HCT116 (cell line): ENCODE data around the gene NTRK3. TPM values are rescaled to one million over a fixed set of nuclear protein-coding genes. Genes with fewer than 3 reads are reported as not detected.

Source experiments
- ATAC-seq: fragments of 200-7000 bp; cut with Tn5 transposase; 2 replicates; pipeline ENCODE4 v1.9.1; 2020; ENCODE audit warnings: mild to moderate bottlenecking, moderate library complexity
- BruUV-seq: library from RNA; stranded (reverse); fragments of 400-500 nt; replicated peaks from 2 replicates; lab custom pipeline; 2021; lab: Mats Ljungman, UMichigan
- CTCF ChIA-PET: fragments of 300-600 bp; sonication (Branson Sonifier 250); formaldehyde crosslinking; loops from one replicate; lab custom pipeline; 2021; ENCODE audit warnings: antibody characterized with exemption; lab: Charles Lee
- POLR2A ChIA-PET: fragments of 300-600, 350-600 bp; sonication (Branson Sonifier 250); formaldehyde crosslinking; loops from one replicate; lab custom pipeline; 2021; ENCODE audit warnings: antibody characterized with exemption; lab: Charles Lee
- RAD21 ChIA-PET, 2 experiments: fragments of 300-600 bp; sonication (Branson Sonifier 250); formaldehyde crosslinking; loops; one replicate each; lab custom pipeline; 2023; ENCODE audit warnings: low total read pairs in 2 of 2; ENCODE audit not compliant: uncharacterized antibody in 2 of 2, unreplicated experiment in 2 of 2, low non-redundant PET in 1 of 2; lab: Charles Lee
- DNase-seq: peaks from one replicate; pipeline ENCODE4 v3.0.0-alpha.2; 2010; ENCODE audit warnings: low read depth, low spot score
- H2AFZ ChIP-seq: fragments of 200-600 bp; shearing (Covaris generic), sonication (generic); 2 replicates; pipeline ENCODE4 v1.6.1; 2017; ENCODE audit warnings: low read depth, mixed run types, mixed read lengths, antibody characterized with exemption, low read length; ENCODE audit not compliant: poor library complexity, severe bottlenecking
- H3K27ac ChIP-seq: 2 replicates; pipeline ENCODE4 v1.5.1; 2012; ENCODE audit warnings: low read depth, low read length
- H3K27me3 ChIP-seq: fragments of 200-600 bp; sonication (generic); 2 replicates; pipeline ENCODE4 v1.6.1; 2016; ENCODE audit warnings: mixed run types, low read length, mixed read lengths; ENCODE audit not compliant: insufficient read depth
- H3K36me3 ChIP-seq, 2 experiments: fragments of 200-500 bp in 1 of 2; fragments of 200-600 bp in 1 of 2; sonication (Bioruptor generic) in 1 of 2; sonication (generic) in 1 of 2; 2 replicates each; pipeline versions ENCODE4 v1.5.1 to v1.6.1; 2014 to 2016; ENCODE audit warnings: low read length in 2 of 2, inconsistent platforms in 1 of 2, mixed read lengths in 1 of 2, mixed run types in 1 of 2; ENCODE audit not compliant: insufficient read depth in 2 of 2, control insufficient read depth in 1 of 2
- H3K4me1 ChIP-seq, 2 experiments: fragments of 200-600 bp in 1 of 2; sonication (generic) in 1 of 2; 2 replicates each; pipeline versions ENCODE4 v1.5.1 to v1.6.1; 2012 to 2017; ENCODE audit warnings: low read length in 2 of 2, inconsistent platforms in 1 of 2, mild to moderate bottlenecking in 1 of 2, mixed read lengths in 1 of 2, mixed run types in 1 of 2, moderate library complexity in 1 of 2; ENCODE audit not compliant: insufficient read depth in 2 of 2, control insufficient read depth in 1 of 2
- H3K4me2 ChIP-seq: fragments of 200-600 bp; sonication (generic); 2 replicates; pipeline ENCODE4 v1.6.1; 2017; ENCODE audit warnings: mixed run types, low read length, mixed read lengths
- H3K4me3 ChIP-seq, 2 experiments: fragments of 200-600 bp in 1 of 2; sonication (generic) in 1 of 2; replicated peaks in 1 of 2; 2 replicates each; pipeline ENCODE4 v1.5.1; 2011 to 2016; ENCODE audit warnings: low read length in 2 of 2, control low read depth in 1 of 2, low read depth in 1 of 2, mild to moderate bottlenecking in 1 of 2, mixed read lengths in 1 of 2, mixed run types in 1 of 2
- H3K79me2 ChIP-seq: fragments of 200-600 bp; sonication (generic); 2 replicates; pipeline ENCODE4 v1.6.1; 2017; ENCODE audit warnings: mild to moderate bottlenecking, mixed run types, low read length, moderate library complexity, mixed read lengths; ENCODE audit not compliant: insufficient read depth
- H3K9ac ChIP-seq: fragments of 200-600 bp; sonication (generic); 2 replicates; pipeline ENCODE4 v1.6.1; 2016; ENCODE audit warnings: low read length, mixed read lengths
- H3K9me2 ChIP-seq: fragments of 200-600 bp; sonication (generic), shearing (Covaris generic); 2 replicates; pipeline ENCODE4 v1.6.1; 2017; ENCODE audit warnings: mixed run types, mild to moderate bottlenecking, moderate library complexity; ENCODE audit not compliant: insufficient read depth
- H3K9me3 ChIP-seq, 2 experiments: fragments of 200-500 bp in 1 of 2; fragments of 200-600 bp in 1 of 2; sonication (Bioruptor generic) in 1 of 2; sonication (generic) in 1 of 2; 2 replicates each; pipeline ENCODE4 v1.6.1; 2014 to 2017; ENCODE audit warnings: low read length in 2 of 2, mixed read lengths in 2 of 2, inconsistent platforms in 1 of 2, low read depth in 1 of 2, mild to moderate bottlenecking in 1 of 2, mixed run types in 1 of 2, moderate library complexity in 1 of 2; ENCODE audit not compliant: control insufficient read depth in 1 of 2, insufficient read depth in 1 of 2
- H4K20me1 ChIP-seq: fragments of 200-600 bp; sonication (generic), shearing (Covaris generic); 2 replicates; pipeline ENCODE4 v1.6.1; 2017; ENCODE audit warnings: mixed run types, mild to moderate bottlenecking, moderate library complexity; ENCODE audit not compliant: insufficient read depth
- CBX3 ChIP-seq: IDR thresholded peaks from 2 replicates; pipeline ENCODE4 v1.6.1; 2012; ENCODE audit warnings: low read depth
- CEBPB ChIP-seq: IDR thresholded peaks from 2 replicates; pipeline ENCODE4 v1.6.1; 2012; ENCODE audit warnings: low read depth
- CTCF ChIP-seq, 3 experiments: fragments of 200-600 bp in 1 of 3; sonication (generic) in 1 of 3; IDR thresholded peaks in 2 of 3; conservative IDR thresholded peaks in 1 of 3; 2 replicates each; pipeline ENCODE4 v1.5.1; 2012 to 2017; ENCODE audit warnings: low read depth in 2 of 3, low read length in 2 of 3, antibody characterized with exemption in 1 of 3, borderline replicate concordance in 1 of 3, control low read depth in 1 of 3, mild to moderate bottlenecking in 1 of 3, mixed read lengths in 1 of 3, mixed run types in 1 of 3, moderate library complexity in 1 of 3; ENCODE audit not compliant: insufficient read depth in 1 of 3
- EGR1 ChIP-seq: IDR thresholded peaks from 2 replicates; pipeline ENCODE4 v1.6.1; 2012; ENCODE audit warnings: low read depth
- ELF1 ChIP-seq: IDR thresholded peaks from 2 replicates; pipeline ENCODE4 v1.6.1; 2012; ENCODE audit warnings: low read depth, borderline replicate concordance
- EZH2 ChIP-seq: fragments of 200-600 bp; sonication (generic); IDR thresholded peaks from 2 replicates; pipeline ENCODE4 v1.6.1; 2017; ENCODE audit warnings: antibody characterized with exemption, mixed run types
- EZH2phosphoT487 ChIP-seq: fragments of 200-600 bp; IDR thresholded peaks from 2 replicates; pipeline ENCODE4 v1.6.1; 2018; ENCODE audit warnings: antibody characterized with exemption, borderline replicate concordance
- MAX ChIP-seq: IDR thresholded peaks from 2 replicates; pipeline ENCODE4 v1.6.1; 2012
- POLR2A ChIP-seq: IDR thresholded peaks from 2 replicates; pipeline ENCODE4 v1.7.0; 2011; ENCODE audit warnings: borderline replicate concordance; ENCODE audit not compliant: insufficient read depth, insufficient read length; ENCODE audit errors: extremely low read depth
- POLR2AphosphoS5 ChIP-seq: IDR thresholded peaks from 2 replicates; pipeline ENCODE4 v1.6.1; 2011; ENCODE audit warnings: mild to moderate bottlenecking, low read depth, low read length, moderate library complexity
- SIN3A ChIP-seq: IDR thresholded peaks from 2 replicates; pipeline ENCODE4 v1.6.1; 2012; ENCODE audit warnings: low read depth
- SRF ChIP-seq: IDR thresholded peaks from 2 replicates; pipeline ENCODE4 v1.6.1; 2012; ENCODE audit warnings: low read depth
- TCF7L2 ChIP-seq: IDR thresholded peaks from 2 replicates; pipeline ENCODE4 v1.7.0; 2011; ENCODE audit warnings: borderline replicate concordance, inconsistent platforms; ENCODE audit not compliant: insufficient read depth, insufficient read length; ENCODE audit errors: extremely low read depth
- YY1 ChIP-seq: IDR thresholded peaks from 2 replicates; pipeline ENCODE4 v1.6.1; 2011; ENCODE audit warnings: low read length, low read depth, moderate library complexity, mild to moderate bottlenecking; ENCODE audit not compliant: insufficient replicate concordance; ENCODE audit errors: extremely low read depth
- ZFX ChIP-seq: fragments of 450-650 bp; IDR thresholded peaks from 2 replicates; pipeline ENCODE4 v1.6.1; 2017
- ZNF274 ChIP-seq: fragments of 200-500 bp; sonication (Bioruptor generic); IDR thresholded peaks from 2 replicates; pipeline ENCODE4 v1.6.1; 2014; ENCODE audit warnings: mild to moderate bottlenecking, low read depth, low read length, inconsistent platforms
- intact Hi-C: fragments of 100-400 bp; cut with micrococcal nuclease; formaldehyde crosslinking; loops from 2 replicates; pipeline ENCODE4 v1.10.0; 2022
- total RNA-seq: library from RNA; stranded (reverse); gene quantifications from one replicate; pipeline ENCODE4 v1.2.1, GENCODE V29; 2021; ENCODE audit not compliant: unreplicated experiment
- TF ChIP-seq, protein P1 (sequence below): IDR thresholded peaks from 2 replicates; pipeline ENCODE4 v1.6.1; 2012
- TF ChIP-seq, protein P2 (sequence below): IDR thresholded peaks from 2 replicates; pipeline ENCODE4 v1.6.1; 2011; ENCODE audit warnings: mild to moderate bottlenecking, low read length, moderate library complexity; ENCODE audit not compliant: insufficient replicate concordance; ENCODE audit errors: extremely low read depth

NTRK3 gene
- total RNA-seq, 1 experiment from 2014 or later = not detected

GRCh38 chr15:87846746-87847145 lies 409.8 kb downstream of the NTRK3 start:
- Histone ChIP-seq H3K9me3 (peaks cover 1 to 14% of the 10 kb centered on the region in 2 experiments; a peak in 2 of 4 replicates), H3K4me2 (no peak overlapping the region), H3K27ac (no peak overlapping the region), H3K9ac (no peak overlapping the region), H3K36me3 (no peaks in the 10 kb centered on the region), H4K20me1 (no peaks in the 10 kb centered on the region), H3K4me1 (no peaks in the 10 kb centered on the region), H3K27me3 (no peaks in the 10 kb centered on the region), H2AFZ (no peak overlapping the region), H3K4me3 (no peak overlapping the region), H3K79me2 (no peaks in the 10 kb centered on the region), H3K9me2 (no peaks in the 10 kb centered on the region)
- DNase-seq (no peak), ATAC-seq (no peak)
- no TSS peak for BruUV-seq
- TF ChIP-seq POLR2A (no peak), ZFX (no peak)
- RAD21 ChIA-PET = no interaction called here
- intact Hi-C loops = no loop called here
- CTCF ChIA-PET = no interaction called here
- POLR2A ChIA-PET = no interaction called here

GRCh38 chr15:87843312-87843711 lies 413.2 kb downstream of the NTRK3 start:
- H3K4me1 ChIP-seq = no peaks in the 10 kb centered on the region
- no peaks in the 10 kb centered on the region for H3K36me3 ChIP-seq
- no peaks in the 10 kb centered on the region for H3K9me2 ChIP-seq
- H3K79me2 ChIP-seq = no peaks in the 10 kb centered on the region
- no peak overlapping the region for H3K27ac ChIP-seq
- no peak overlapping the region for H3K4me2 ChIP-seq
- H3K27me3 ChIP-seq = no peaks in the 10 kb centered on the region
- POLR2A ChIA-PET = no interaction called here
- BruUV-seq = no TSS peak
- RAD21 ChIA-PET = no interaction called here
- CTCF ChIA-PET = no interaction called here
- no peak overlapping the region for H3K9ac ChIP-seq
- ATAC-seq (no peak), DNase-seq (no peak)
- intact Hi-C loops = no loop called here
- H2AFZ ChIP-seq = no peak overlapping the region
- no peak overlapping the region for H3K4me3 ChIP-seq
- H4K20me1 ChIP-seq = no peaks in the 10 kb centered on the region
- peaks cover 3 to 10% of the 10 kb centered on the region in 2 experiments; a peak in 2 of 4 replicates for H3K9me3 ChIP-seq
- TF ChIP-seq, protein P1, sequence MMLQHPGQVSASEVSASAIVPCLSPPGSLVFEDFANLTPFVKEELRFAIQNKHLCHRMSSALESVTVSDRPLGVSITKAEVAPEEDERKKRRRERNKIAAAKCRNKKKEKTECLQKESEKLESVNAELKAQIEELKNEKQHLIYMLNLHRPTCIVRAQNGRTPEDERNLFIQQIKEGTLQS = no peak
- no peak for TF ChIP-seq CTCF (IDR thresholded peaks at IDR 0.05 in 2 of 3, conservative IDR thresholded peaks at IDR 0.05 in 1 of 3; ENCODE audit: borderline replicate concordance in 1 of 3, insufficient read depth in 1 of 3, low read depth in 2 of 3, low read length in 2 of 3)
- TF ChIP-seq MAX = no peak
- TF ChIP-seq EZH2phosphoT487 = no peak
- TF ChIP-seq ZFX = no peak
- no peak for TF ChIP-seq POLR2A
- TF ChIP-seq TCF7L2 = no peak
- TF ChIP-seq CBX3 = no peak
- TF ChIP-seq ZNF274 = no peak
- TF ChIP-seq EZH2 = no peak
- no peak for TF ChIP-seq POLR2AphosphoS5
- no peak for TF ChIP-seq ELF1
- TF ChIP-seq, protein P2, sequence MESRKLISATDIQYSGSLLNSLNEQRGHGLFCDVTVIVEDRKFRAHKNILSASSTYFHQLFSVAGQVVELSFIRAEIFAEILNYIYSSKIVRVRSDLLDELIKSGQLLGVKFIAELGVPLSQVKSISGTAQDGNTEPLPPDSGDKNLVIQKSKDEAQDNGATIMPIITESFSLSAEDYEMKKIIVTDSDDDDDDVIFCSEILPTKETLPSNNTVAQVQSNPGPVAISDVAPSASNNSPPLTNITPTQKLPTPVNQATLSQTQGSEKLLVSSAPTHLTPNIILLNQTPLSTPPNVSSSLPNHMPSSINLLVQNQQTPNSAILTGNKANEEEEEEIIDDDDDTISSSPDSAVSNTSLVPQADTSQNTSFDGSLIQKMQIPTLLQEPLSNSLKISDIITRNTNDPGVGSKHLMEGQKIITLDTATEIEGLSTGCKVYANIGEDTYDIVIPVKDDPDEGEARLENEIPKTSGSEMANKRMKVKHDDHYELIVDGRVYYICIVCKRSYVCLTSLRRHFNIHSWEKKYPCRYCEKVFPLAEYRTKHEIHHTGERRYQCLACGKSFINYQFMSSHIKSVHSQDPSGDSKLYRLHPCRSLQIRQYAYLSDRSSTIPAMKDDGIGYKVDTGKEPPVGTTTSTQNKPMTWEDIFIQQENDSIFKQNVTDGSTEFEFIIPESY = no peak
- TF ChIP-seq SRF = no peak
- TF ChIP-seq EGR1 = no peak
- no peak for TF ChIP-seq SIN3A
- TF ChIP-seq YY1 = no peak
- TF ChIP-seq CEBPB = no peak
